Cardiac septum (tissue), 1 donor: ENCODE measurements around the gene FBXL20. TPM values are rescaled to one million over a fixed set of nuclear protein-coding genes. Genes with fewer than 3 reads are reported as not detected.
A peak's percentile ranks its signal among the peaks of the same experiment; 100 is the strongest.

Experiments used
- DNase-seq: peaks from one replicate; pipeline ENCODE4 v3.0.0-alpha.2; 2020; ENCODE audit warnings: low spot score
- intact Hi-C: fragments of 100-400 bp; cut with DNase I; formaldehyde crosslinking; loops from one replicate; pipeline ENCODE4 v1.14.0; 2022
- total RNA-seq: library from RNA; stranded (reverse); fragmentation: NEBNext Ultra II Directional; extraction: Animal tissue kit (Norgen Biotek cat#: 25700); gene quantifications from one replicate; pipeline ENCODE4 v1.2.1, GENCODE V29; 2021
- donor health status: DM: no; HTN: no; CAD: no.

FBXL20 gene
- total RNA-seq, 1 donor from 2014 or later: 11.0 TPM

DNA sequence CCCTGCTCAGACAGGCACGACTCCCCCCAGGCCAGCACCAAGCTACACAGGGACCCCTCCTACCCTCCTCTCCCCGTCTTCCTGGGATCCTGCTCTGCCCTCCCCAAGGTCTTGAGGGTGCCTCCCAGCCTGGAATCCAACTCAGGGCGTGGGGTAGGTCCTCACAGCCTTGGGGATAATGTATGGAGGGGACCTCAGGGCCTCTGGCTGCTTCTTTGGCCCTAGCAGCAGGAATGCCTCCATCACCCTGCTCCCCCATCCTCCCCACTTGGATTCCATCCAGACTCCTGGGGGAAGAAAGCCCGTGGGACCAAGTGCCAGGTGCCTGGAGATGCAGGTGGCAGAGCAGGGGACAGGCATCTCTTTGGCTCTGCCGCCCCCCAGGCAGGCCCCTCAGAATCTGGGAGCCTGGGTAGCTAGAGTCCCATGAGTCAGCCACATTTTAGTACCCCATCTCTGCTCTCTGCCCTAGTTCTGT, 164.9 kb downstream of the FBXL20 start:
- intact Hi-C loops: loop anchor here (10.0 kb wide), 1 partner anchor 72 kb away; the partner anchor contains the start of gene ARL5C
- DNase-seq: no peak

DNA sequence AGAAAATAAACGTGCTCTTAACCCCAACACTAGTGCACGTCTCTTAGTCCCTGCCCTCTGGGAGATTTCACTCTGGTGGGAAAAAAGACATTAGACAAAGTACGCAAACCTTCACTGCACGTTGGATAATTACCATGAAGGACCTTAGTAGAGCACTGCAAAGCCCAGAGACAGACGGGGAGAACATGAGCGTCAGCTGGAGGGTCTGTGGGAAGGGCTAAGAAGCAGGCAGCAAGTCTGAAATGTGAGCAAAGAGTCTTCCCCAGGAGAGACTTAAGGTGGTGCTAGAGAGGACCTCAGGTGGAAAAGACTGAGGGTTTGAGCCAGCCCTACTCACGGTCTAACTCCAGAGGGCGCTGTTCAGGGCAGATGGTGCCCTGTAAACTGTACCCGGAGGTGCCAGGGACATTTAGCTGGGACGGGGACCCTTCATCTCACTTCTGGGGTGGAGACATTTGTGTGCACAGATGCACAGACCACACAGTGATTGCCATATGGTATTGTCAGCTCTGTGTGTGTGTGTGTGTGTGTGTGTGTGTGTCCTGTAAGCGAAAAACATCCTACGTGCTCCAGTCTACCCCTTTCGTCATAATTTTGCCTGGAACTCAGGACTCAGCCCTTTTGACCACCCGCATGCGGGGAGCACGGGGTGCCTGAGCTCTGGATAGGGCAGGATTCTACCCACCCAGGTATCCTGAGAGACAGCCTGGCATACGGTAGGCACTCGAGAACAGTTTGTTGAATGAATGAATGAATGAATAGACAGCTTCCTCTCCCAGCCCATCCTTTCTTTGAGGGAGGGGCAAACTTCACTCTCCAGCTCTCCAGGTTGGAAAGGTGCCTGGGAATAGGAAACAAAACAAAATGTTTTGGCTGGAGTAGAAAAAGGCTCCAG, 165.6 kb downstream of the FBXL20 start:
- intact Hi-C loops: loop anchor here (10.0 kb wide), 1 partner anchor 71 kb away; the partner anchor contains the start of gene ARL5C
- no peak for DNase-seq

DNA sequence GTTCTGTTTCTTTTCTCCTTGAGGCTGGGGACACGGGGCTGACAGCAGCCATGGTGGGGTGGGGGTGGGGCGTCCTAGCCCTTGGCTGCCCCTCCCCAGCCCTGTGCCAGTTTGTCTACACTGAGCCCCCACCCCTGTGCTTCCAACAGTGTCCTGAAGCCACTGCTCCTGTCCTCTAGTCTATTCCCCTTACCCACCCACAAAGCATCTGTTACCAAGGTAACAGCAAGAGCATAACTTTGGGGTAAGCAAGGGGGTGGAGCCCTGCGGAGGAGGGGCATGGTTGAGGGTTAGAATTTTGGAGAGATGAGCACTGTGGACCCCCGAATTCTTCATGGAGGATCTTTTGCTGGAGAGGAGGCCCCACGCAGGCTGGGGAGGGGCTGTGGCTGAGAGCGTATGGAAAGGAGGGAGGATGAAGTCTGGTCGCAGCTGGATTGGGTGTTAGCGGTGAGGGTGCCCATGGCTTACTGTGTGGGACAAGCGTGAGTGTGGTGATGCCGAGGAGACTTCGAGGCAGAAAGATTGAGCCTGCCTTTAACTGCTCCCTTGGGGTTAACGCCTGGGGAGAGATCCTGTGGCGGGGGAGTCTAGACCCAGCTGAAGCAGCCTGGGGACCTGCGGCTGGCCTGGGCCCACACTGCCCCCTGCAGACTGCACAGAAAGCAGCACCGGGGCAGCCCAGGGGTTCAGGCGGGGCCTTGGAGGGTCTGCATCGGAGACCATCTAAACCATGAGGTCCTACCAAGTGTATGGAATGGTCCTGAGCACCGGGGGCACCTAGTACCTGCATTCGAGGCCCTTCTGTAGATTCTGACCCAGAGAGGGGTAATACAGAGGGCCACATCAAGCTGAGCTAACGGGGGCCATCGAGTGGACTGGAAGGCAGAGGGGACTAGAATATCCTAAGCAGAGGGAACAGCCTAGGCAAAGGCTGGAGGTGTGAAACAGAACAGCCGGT, 169.6 kb downstream of the FBXL20 start:
- intact Hi-C loops: loop anchor here (10.0 kb wide), 1 partner anchor 67 kb away; the partner anchor contains the start of gene ARL5C
- DNase-seq: no peak

DNA sequence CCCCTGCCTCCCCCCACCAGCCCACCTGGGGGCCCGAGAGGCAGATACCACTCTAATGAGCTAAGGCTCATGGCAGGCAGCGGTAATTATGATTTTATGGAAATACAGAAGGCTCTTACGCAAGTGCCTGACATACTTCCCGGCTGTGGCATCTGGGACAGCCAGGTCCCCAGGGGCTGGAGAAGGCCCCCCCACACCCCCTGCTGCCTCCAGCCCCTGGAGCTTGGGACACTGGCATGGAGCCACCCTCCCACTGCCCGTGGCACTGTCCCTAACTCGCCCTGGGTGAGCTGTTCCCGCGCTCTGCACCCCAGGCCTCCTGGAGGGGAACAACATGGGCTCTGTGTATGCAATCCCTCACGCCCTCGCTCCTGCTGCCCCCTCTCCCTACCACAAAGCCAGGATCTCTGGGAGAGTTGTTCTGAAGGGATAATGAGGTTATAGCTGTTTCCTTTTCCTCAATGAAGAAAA, 170.3 kb downstream of the FBXL20 start:
- intact Hi-C loops: loop anchor here (10.0 kb wide), 1 partner anchor 66 kb away; the partner anchor contains the start of gene ARL5C
- DNase-seq: no peak

DNA sequence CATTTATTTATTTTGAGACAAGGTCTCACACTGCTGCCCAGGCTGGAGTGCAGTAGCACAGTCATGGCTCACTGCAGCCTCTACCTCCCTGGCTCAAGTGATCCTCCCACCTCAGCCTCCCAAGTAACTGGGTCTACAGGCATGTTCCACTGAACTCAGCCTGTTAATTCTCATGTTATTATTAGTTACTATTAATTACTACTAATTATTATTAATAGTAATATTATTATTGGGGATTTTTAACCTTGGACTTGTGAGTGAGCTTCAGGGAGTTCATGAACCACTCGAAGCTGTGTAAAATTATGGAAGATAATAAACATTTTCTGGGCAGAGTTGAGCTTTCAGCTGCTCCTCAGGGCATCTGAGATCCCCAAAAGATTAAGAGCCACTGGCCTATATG, 171.1 kb downstream of the FBXL20 start:
- DNase-seq: no peak
- intact Hi-C loops: loop anchor here (10.0 kb wide), 1 partner anchor 66 kb away; the partner anchor contains the start of gene ARL5C

DNA sequence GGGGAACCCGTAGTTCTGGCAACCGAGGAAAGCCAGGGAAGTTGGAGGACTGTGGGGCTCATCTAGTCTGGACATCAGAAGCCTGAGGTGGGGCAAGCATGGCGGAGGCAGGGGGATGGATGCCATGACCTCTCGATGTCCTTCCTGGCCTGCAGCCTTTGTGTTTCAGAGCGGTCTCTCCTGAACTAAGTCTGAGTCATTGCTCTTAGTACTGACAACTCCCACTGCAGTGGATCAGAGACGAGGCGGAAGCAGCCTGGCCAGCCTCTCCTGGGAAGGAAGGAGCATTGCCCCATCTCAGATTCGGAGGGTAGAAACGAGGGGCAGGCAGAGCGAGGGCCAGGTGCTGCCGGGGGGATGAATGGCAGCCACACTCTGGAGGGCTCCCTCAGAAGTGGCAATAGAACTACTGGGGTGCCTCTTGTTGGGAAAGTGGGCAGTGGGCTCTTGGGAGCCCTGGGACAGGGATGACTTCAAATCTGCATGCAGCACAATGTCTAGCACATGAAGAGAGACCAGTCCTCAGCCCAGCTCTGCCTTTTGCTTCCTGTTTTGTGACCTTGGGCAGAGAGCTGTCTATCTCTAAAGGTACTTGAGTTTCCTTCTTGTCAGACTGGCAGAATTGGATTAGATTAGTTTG, 172.0 kb downstream of the FBXL20 start:
- intact Hi-C loops: no loop called here
- no peak for DNase-seq

DNA sequence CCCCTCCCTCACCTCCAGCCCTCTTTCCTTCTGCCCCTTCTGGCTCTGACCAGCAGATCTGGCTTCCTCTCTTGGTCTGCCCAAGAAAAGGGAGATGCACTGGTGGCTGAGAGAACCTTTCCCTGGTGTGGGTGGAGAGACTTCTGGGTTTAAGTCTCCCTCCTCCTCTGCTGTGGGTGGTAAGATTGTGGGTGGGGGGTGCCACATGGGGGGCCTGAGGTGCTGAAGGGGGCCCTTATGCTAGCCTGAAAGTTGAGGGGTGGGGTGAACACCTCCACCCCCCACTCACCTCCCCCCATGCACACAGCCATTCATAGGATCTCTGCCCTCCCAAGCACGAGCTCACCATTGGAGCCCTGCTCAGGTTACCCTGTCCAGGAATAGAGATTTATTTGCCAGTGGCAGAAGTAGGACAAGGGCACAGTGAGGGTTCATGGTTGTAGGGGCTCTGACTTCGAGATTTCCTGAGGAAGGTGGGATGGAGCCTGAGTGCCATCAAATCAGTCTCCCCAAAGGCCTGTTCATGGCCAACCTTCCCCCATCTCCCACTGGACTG, 174.0 kb downstream of the FBXL20 start:
- DNase-seq: no peak
- intact Hi-C loops: no loop called here

DNA sequence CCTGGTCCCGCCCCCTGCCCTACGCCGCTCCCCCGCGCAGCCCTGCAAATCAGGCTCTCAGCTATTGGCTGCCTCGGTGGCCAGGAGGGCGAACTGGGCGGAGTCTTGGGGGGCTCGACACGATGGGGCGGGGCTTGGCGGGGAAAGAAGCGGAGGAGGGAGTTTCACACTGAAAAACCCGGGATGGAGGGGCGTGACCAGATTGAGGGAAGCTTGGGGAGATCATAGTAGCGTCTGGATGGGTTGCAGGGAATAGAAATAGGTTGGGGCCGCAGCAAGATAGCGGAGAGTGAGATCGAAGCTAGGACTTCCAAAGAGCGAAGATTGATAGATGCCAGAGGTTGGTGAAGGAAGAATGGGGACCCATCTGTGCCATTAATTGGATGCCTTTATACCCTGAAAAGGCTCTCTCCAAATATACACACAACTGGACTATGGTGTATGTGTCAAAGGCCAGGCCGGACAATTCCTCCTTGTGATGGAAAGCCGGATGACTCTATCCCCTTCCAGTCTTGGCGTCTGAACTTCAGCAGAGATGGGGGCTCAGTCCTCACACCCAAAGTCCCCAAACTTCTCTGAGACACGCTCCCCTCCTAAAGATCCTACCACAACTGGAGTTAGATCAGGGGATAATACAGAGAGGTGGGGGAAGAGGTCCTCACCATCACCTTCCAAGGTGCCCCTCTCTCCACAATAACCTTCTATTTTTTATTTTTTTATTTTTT, 175.3 kb downstream of the FBXL20 start:
- DNase-seq: peak; percentile 81
- intact Hi-C loops: no loop called here

DNA sequence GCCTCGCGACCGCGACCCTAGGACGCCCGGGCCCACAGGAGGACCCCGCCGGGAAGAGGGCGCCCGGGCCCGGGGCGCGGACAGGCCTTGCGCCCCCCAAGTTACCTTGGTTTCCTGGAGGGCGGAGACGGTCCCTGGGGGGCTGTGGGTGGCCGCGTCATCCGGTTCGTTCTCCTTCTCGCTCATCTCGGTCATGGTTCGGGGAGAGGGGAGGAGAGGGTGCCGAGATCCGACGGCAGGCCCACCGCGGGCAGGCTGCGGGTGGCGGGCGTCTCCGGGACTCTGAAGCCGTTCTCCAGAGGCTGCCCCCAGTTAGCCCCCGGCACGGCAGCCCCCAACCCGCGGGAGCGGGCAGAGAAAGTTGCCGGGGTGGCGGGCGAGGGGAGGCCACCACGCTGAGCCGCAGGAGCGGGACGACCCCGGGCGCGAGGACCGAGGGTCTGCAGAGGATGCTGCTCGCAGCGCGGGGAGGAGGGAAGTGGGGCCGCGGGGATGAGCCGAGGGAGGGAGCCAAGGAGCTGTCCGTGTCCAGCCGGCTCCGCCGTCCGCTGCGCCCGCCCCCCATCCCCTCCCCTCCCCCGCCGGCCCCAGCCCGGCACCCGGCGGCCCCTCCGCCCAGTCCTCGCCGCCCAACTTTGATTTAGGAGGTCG, 176.0 kb downstream of the FBXL20 start, which contains the start of gene STAC2:
Gene STAC2, minus strand, starts transcription at position 638 of the 651 bp plus-strand sequence. Its CDS starts 443 bp downstream, at position 195.
- no peak for DNase-seq
- intact Hi-C loops: no loop called here

DNA sequence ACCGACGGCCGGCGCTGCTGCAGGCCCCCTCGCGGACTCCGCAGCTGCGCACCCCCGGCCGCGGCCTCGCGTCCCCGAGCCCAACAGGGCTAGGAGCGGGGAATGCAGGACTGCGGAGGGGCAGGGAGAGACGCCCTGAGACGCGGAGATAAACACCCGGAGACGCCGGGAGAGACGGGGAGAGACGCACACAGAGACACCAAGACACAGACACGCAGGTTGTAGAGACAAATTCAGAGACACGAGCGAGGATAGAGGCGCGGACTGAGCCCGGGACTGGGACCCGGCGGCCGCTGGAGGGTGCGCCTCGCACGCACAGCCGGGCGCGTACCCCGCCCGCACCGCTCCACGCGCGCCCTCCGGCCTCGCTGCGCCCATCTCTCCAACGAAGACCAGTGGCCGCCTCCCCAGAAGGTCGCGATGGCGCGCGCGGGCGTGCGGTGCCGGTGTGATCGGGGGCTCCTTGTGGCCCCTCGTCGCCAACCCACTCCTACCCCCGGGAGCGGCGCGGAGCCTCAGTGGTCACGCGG, 176.6 kb downstream of the FBXL20 start:
- intact Hi-C loops: no loop called here
- no peak for DNase-seq

DNA sequence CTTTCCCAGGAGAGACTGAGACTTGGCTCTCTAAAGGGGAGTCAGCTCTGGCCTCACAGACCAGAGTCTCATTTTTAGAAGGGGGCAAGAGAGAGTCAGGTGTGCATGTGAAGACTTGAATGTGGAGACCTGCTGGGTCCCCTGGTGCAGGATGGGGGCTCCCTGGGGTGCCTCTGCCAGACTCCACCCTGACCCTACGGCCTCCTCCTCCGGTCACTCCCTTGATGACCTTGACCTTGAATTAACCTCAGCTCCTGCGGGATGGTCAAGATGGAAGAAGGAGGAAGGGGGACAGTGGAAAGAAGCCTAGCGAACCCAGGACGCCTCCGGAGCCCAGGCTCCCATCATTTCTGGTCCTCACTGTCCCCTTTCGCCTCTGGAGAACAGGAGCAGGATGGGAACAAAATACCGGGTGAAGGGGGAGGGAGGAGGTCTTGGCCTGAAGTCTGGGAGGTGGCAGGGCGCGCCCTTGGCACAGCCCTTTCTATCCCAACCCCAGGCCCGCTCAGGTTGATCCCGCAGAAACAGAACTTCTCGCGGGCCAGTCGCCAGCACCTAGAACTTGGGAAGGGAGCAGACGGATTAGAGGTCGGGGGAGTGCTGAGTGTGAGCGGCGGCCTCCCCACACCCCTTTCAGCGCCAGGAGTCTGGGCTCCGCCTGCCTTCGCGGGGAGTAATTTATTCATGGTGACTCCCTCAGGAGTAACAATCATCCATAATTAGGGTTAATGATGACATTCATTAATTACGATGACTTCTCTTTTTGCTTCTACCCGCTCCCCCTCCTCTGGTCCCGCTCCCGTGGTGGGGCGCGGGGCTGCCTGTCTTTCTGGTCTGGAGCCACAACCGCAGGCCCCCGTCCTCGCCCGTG, 177.3 kb downstream of the FBXL20 start:
- DNase-seq: no peak
- intact Hi-C loops: no loop called here

DNA sequence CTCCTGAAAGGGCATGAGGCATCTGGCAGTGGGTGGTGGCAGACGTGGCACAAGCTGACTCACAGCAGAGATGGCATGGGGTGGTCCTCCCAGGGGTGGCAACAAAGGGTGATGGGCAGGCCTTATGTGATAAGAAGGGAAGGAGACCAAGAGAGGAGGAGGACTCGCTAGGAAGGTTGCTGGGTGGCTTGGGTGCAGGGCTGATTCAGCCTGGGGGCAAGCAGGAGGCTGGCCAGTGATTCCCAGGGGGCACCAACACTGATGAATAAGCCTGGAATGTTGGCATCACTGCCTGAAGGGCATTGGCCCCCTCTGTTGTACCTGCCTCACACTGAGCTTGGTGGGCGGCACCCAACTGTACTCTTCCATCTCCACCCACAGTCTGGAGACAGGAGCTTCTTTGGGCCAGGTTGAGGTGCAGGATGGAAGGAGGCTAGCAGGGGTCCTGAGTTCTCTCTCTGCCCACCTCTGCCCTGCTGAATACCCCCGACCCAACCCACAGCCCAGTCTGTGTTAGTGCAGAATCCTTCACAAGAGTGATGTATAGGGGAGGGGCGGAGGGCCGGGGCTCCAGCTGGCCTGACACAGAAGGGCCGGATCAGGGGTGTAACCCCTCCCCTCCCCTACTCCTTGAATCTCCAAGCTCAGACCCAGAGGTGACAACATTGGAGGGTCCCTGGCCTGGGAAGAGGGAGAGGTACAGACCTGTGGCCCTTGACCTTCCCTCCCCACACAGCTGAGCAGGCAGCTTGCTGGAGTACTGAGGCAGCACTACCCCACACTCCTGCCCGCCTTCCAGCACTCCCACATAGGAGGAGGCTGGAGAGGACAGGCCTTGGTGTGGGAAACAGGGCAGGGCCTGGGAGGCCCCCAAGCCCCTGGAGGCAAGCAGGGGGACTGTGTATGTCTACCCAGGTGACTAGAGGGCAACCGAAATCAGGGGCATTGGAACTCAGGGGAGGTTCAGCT, 178.3 kb downstream of the FBXL20 start:
- intact Hi-C loops: no loop called here
- DNase-seq: no peak

DNA sequence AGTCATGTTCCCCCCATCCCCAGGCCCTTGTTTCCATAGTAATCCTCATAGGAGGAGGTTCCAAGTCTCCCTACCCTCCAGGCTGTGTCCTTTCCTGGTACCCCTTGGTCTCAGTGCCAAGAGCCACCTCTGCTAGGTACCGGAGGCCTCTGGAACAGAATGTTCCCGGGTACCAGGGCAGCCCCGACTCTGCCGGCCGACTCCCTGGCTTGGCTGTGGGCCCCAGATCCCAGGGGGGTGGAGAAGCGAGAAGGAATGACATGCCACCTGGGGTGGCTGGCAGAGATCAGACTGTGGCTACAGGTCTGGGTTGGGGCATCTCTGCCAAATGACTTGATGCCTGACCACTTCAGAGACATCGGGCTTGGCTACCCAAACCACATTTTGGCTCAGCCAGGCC, 179.3 kb downstream of the FBXL20 start:
- intact Hi-C loops: no loop called here
- DNase-seq: no peak

DNA sequence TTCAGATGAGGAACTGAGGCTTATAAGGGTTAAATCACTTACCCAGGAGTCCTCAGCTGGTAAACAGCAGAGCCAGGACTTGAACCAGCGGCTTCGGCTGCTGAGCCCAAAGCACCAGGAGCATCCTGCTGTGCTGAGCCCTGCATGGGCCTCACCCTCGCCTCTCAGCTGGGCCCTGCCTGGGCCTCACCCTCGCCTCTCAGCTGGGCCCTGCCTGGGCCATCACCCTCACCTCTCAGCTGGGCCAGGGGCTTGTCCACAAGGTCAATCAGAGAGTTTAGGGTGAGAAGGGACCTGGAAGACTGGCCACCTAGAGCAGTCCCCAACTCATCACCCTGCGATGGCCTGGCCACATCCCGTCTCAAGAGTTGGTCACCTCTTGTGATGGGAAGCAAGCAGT, 179.9 kb downstream of the FBXL20 start:
- intact Hi-C loops: no loop called here
- no peak for DNase-seq

DNA sequence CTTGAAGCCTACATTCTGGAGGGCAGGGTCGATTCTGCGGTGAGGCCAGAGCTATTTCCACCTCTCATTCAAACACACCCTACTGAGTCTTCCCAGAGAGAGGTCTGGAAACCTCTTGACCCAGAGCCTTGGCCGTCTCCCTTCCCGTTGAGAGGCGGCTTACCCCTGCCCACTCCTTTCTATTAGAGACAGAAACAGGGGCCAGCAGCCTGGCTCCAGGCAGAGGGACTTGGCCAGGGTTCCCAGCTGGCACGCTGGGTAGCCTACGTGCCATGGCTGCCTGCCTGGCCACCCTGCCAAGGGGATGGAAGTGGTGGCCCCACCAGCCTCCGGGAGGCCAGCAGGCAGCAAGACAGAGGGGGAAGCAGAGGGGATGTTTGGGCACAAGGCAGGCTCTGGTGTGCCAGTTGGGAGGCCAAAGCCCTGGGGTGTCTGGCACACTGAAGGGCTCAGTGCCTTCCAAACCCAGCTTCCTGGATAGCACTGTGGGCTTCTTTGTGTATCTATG, 181.7 kb downstream of the FBXL20 start:
- intact Hi-C loops: no loop called here
- DNase-seq: no peak
